H1 (cell line): Measurements from ENCODE around the gene FKBP1A. TPM values are rescaled to one million over a fixed set of nuclear protein-coding genes. Genes with fewer than 3 reads are reported as not detected.

ENCODE experiments used
- CTCF ChIA-PET: fragments of 300-600 bp; sonication (Branson Sonifier 250); formaldehyde crosslinking; loops from one replicate; lab custom pipeline; 2021; ENCODE audit not compliant: partially characterized antibody; lab: Charles Lee
- POLR2A ChIA-PET: fragments of 300-600 bp; sonication (Branson Sonifier 250); formaldehyde crosslinking; loops from one replicate; lab custom pipeline; 2021; ENCODE audit warnings: inconsistent platforms; ENCODE audit not compliant: partially characterized antibody; lab: Charles Lee
- DNase-seq, 2 experiments: peaks; one replicate each; pipeline versions ENCODE4 v3.0.0 to v3.0.0-alpha.2; 2010 to 2022; ENCODE audit warnings: low spot score in 2 of 2, low read depth in 1 of 2, mixed read lengths in 1 of 2
- FAIRE-seq: peaks from 2 replicates; lab custom pipeline; 2011; peaks lifted over from hg19 to GRCh38; lab: Jason Lieb, UNC
- H2AFZ ChIP-seq: 2 replicates; pipeline ENCODE4 v1.8.1; 2012; ENCODE audit warnings: low read length, inconsistent platforms
- H2AK5ac ChIP-seq: 2 replicates; pipeline ENCODE4 v1.6.1; 2013; ENCODE audit warnings: low read depth, low read length
- H2BK120ac ChIP-seq: replicated peaks from 2 replicates; pipeline ENCODE3; 2013; ENCODE audit warnings: low read depth, low read length, inconsistent platforms
- H2BK12ac ChIP-seq: 2 replicates; pipeline ENCODE4 v1.6.1; 2013; ENCODE audit warnings: low read depth, low read length
- H2BK15ac ChIP-seq: 2 replicates; pipeline ENCODE4 v1.6.1; 2013; ENCODE audit warnings: low read length
- H2BK20ac ChIP-seq: 2 replicates; pipeline ENCODE4 v1.6.1; 2013; ENCODE audit warnings: low read length
- H2BK5ac ChIP-seq: 2 replicates; pipeline ENCODE4 v1.6.1; 2013; ENCODE audit warnings: low read depth, low read length
- H3K14ac ChIP-seq: 2 replicates; pipeline ENCODE4 v1.6.1; 2013; ENCODE audit warnings: inconsistent platforms; ENCODE audit not compliant: insufficient read length
- H3K18ac ChIP-seq: 2 replicates; pipeline ENCODE4 v1.6.1; 2013; ENCODE audit warnings: low read length; ENCODE audit errors: extremely low read depth
- H3K23ac ChIP-seq: 2 replicates; pipeline ENCODE4 v1.6.1; 2013; ENCODE audit warnings: inconsistent platforms; ENCODE audit not compliant: insufficient read length
- H3K23me2 ChIP-seq: 2 replicates; pipeline ENCODE4 v1.6.1; 2013; ENCODE audit warnings: low read depth, low read length
- H3K27ac ChIP-seq: 2 replicates; pipeline ENCODE4 v1.6.1; 2011; ENCODE audit warnings: low read depth, low read length, inconsistent platforms
- H3K27me3 ChIP-seq, 4 experiments: replicated peaks in 1 of 4; 1 replicate in 1 of 4; 2 replicates in 3 of 4; pipeline versions ENCODE4 v1.6.1 to v1.8.1; 2011 to 2013; ENCODE audit warnings: low read length in 3 of 4, mild to moderate bottlenecking in 3 of 4, inconsistent platforms in 2 of 4, mixed read lengths in 2 of 4, moderate library complexity in 1 of 4; ENCODE audit not compliant: control insufficient read depth in 3 of 4, insufficient read depth in 3 of 4; ENCODE audit errors: extremely low read depth in 1 of 4
- H3K36me3 ChIP-seq, 4 experiments: 2 replicates each; pipeline versions ENCODE4 v1.6.1 to v1.8.1; 2011 to 2013; ENCODE audit warnings: mild to moderate bottlenecking in 4 of 4, low read length in 3 of 4, moderate library complexity in 2 of 4, control low read depth in 1 of 4, inconsistent platforms in 1 of 4; ENCODE audit not compliant: insufficient read depth in 4 of 4, control insufficient read depth in 2 of 4
- H3K4ac ChIP-seq: replicated peaks from 2 replicates; pipeline ENCODE3; 2013; ENCODE audit warnings: low read length, low read depth, mixed read lengths, inconsistent platforms; ENCODE audit not compliant: insufficient read length
- H3K4me1 ChIP-seq, 4 experiments: replicated peaks in 1 of 4; 1 replicate in 1 of 4; 2 replicates in 3 of 4; pipeline versions ENCODE4 v1.6.1 to v1.8.1; 2011 to 2013; ENCODE audit warnings: low read length in 3 of 4, inconsistent platforms in 2 of 4, mixed read lengths in 1 of 4; ENCODE audit not compliant: insufficient read depth in 4 of 4, control insufficient read depth in 3 of 4
- H3K4me2 ChIP-seq, 2 experiments: 2 replicates each; pipeline versions ENCODE4 v1.6.1 to v1.8.1; 2011 to 2013; ENCODE audit warnings: low read depth in 2 of 2, low read length in 2 of 2, control low read depth in 1 of 2, inconsistent platforms in 1 of 2, mild to moderate bottlenecking in 1 of 2; ENCODE audit not compliant: insufficient read depth in 1 of 2
- H3K4me3 ChIP-seq, 4 experiments: fragments of 200-600, 300-600 bp in 1 of 4; sonication (generic), shearing (Covaris generic), sonication (Bioruptor Twin) in 1 of 4; 2 replicates each; pipeline versions ENCODE4 v1.5.1 to v1.8.1; 2011 to 2016; ENCODE audit warnings: low read length in 4 of 4, low read depth in 3 of 4, control low read depth in 2 of 4, inconsistent platforms in 2 of 4, mild to moderate bottlenecking in 2 of 4, mixed read lengths in 1 of 4, moderate library complexity in 1 of 4; ENCODE audit not compliant: insufficient read depth in 2 of 4; ENCODE audit errors: extremely low read depth in 1 of 4
- H3K56ac ChIP-seq: replicated peaks from 2 replicates; pipeline ENCODE3; 2013; ENCODE audit warnings: low read depth, mild to moderate bottlenecking, mixed read lengths, low read length, inconsistent platforms; ENCODE audit not compliant: insufficient read length
- H3K79me1 ChIP-seq: 2 replicates; pipeline ENCODE4 v1.6.1; 2013; ENCODE audit warnings: low read depth, low read length, control low read depth
- H3K79me2 ChIP-seq, 2 experiments: 2 replicates each; pipeline versions ENCODE4 v1.6.1 to v1.8.1; 2012 to 2013; ENCODE audit warnings: low read length in 2 of 2, mild to moderate bottlenecking in 2 of 2, inconsistent platforms in 1 of 2; ENCODE audit not compliant: insufficient read depth in 2 of 2, control insufficient read depth in 1 of 2
- H3K9ac ChIP-seq, 4 experiments: replicated peaks in 1 of 4; 1 replicate in 1 of 4; 2 replicates in 3 of 4; pipeline versions ENCODE4 v1.6.1 to v1.8.1; 2011 to 2013; ENCODE audit warnings: low read depth in 3 of 4, low read length in 3 of 4, control low read depth in 2 of 4, mild to moderate bottlenecking in 2 of 4, moderate library complexity in 2 of 4, inconsistent platforms in 1 of 4; ENCODE audit errors: extremely low read depth in 1 of 4
- H3K9me3 ChIP-seq, 2 experiments: 2 replicates each; pipeline versions ENCODE4 v1.6.1 to v1.8.1; 2012 to 2013; ENCODE audit warnings: mild to moderate bottlenecking in 2 of 2, moderate library complexity in 2 of 2, control low read depth in 1 of 2, inconsistent platforms in 1 of 2, low read depth in 1 of 2, low read length in 1 of 2, mixed read lengths in 1 of 2; ENCODE audit not compliant: insufficient read depth in 2 of 2
- H4K20me1 ChIP-seq, 2 experiments: replicated peaks in 1 of 2; 2 replicates each; pipeline versions ENCODE3 to v1.8.1; 2011 to 2013; ENCODE audit warnings: inconsistent platforms in 2 of 2, low read length in 2 of 2, mild to moderate bottlenecking in 1 of 2; ENCODE audit not compliant: insufficient read depth in 2 of 2, control insufficient read depth in 1 of 2
- H4K5ac ChIP-seq: 2 replicates; pipeline ENCODE4 v1.6.1; 2013; ENCODE audit warnings: low read length, low read depth, mixed read lengths, inconsistent platforms; ENCODE audit not compliant: insufficient read length
- H4K8ac ChIP-seq: 2 replicates; pipeline ENCODE4 v1.8.0; 2013; ENCODE audit warnings: mild to moderate bottlenecking, moderate library complexity, low read length, inconsistent platforms; ENCODE audit not compliant: insufficient read depth; ENCODE audit errors: extremely low read depth
- H4K91ac ChIP-seq: replicated peaks from 2 replicates; pipeline ENCODE3; 2013; ENCODE audit warnings: low read length, mixed read lengths, inconsistent platforms; ENCODE audit not compliant: insufficient read length
- HDAC6 ChIP-seq: IDR thresholded peaks from one replicate; pipeline ENCODE4 v1.7.1; 2012; ENCODE audit warnings: low read depth, mild to moderate bottlenecking, inconsistent platforms, low read length, moderate library complexity
- SP2 ChIP-seq: IDR thresholded peaks from 2 replicates; pipeline ENCODE4 v1.6.1; 2012; ENCODE audit warnings: mild to moderate bottlenecking, low read length, inconsistent platforms
- WGBS, 2 experiments: shearing (Covaris generic) in 1 of 2; methylation state at CpG; one replicate each; pipeline versions ENCODE4 v1.1.6 to v1.1.7; 2013 to 2015; ENCODE audit warnings: low lambda C conversion rate in 2 of 2, mixed read lengths in 2 of 2, inconsistent platforms in 1 of 2, low coverage in 1 of 2, missing lambda C conversion rate in 1 of 2; ENCODE audit not compliant: insufficient replicate concordance in 2 of 2, insufficient coverage in 1 of 2, insufficient read length in 1 of 2; ENCODE audit errors: extremely low coverage in 1 of 2, missing lambda C conversion rate in 1 of 2; 5-methylcytosine and 5-hydroxymethylcytosine counted together
- polyA plus RNA-seq, 7 experiments: library from polyadenylated mRNA; depleted of rRNA in 3 of 7; stranded (reverse) in 5 of 7; unstranded in 2 of 7; fragments of >200 nt in 5 of 7; fragments of 200-250 nt in 2 of 7; gene quantifications; 1 replicate in 5 of 7; 2 replicates in 1 of 7; 4 replicates in 1 of 7; pipeline versions ENCODE4 v1.2.1 to v1.2.3, GENCODE V29; 2011 to 2013; ENCODE audit warnings: missing spikeins in 2 of 7, mixed read lengths in 2 of 7
- total RNA-seq: library from RNA; stranded (reverse); fragmentation: NEBNext Ultra II Directional; extraction: Animal tissue kit (Norgen Biotek cat#: 25700); gene quantifications from 2 replicates; pipeline ENCODE4 v1.2.1, GENCODE V29; 2021
- TF ChIP-seq, protein P1 (sequence below): IDR thresholded peaks from 2 replicates; pipeline ENCODE4 v1.6.1; 2012; ENCODE audit warnings: low read length, inconsistent platforms

The FKBP1A gene
- total and polyA plus RNA-seq, 2 of the 8 experiments (the other 6 are each of a cell fraction or from before 2014, with no cell fraction given), result 250 to 685 TPM

DNA sequence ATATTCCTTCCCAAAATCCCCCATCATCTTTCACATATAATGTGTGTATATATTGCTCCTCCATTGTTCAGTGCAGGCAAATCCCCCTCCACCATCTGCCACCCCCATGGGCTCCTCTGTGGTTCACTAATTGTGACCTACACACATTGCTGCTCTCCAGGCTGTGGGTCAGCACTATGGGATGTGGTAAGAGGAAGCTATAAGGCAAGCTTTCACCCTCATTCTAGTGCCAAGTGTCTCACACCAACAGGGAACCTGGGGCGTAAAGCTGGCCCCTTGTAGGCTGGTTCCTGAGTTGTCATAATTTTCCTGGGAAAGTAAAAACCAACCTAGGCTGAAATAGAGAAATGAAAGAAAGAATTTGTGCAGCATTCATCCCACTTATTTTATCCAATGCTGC lies 16.8 kb downstream of the FKBP1A start:
- Histone ChIP-seq H3K56ac (no peak overlapping the region), H2BK20ac (no peak overlapping the region), H4K20me1 (peaks cover 17 to 50% of the 10 kb centered on the region in 2 experiments), H3K9me3 (no peaks in the 10 kb centered on the region), H3K27me3 (no peaks in the 10 kb centered on the region), H2BK120ac (no peak overlapping the region)
- TF ChIP-seq HDAC6, result no peak
- TF ChIP-seq, protein P1, sequence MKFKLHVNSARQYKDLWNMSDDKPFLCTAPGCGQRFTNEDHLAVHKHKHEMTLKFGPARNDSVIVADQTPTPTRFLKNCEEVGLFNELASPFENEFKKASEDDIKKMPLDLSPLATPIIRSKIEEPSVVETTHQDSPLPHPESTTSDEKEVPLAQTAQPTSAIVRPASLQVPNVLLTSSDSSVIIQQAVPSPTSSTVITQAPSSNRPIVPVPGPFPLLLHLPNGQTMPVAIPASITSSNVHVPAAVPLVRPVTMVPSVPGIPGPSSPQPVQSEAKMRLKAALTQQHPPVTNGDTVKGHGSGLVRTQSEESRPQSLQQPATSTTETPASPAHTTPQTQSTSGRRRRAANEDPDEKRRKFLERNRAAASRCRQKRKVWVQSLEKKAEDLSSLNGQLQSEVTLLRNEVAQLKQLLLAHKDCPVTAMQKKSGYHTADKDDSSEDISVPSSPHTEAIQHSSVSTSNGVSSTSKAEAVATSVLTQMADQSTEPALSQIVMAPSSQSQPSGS, result no peak
- TF ChIP-seq SP2, result no peak
- TF ChIP-seq, all 59 proteins: peak for 0
- no peak overlapping the region for H3K18ac ChIP-seq
- no peak overlapping the region for H3K23ac ChIP-seq
- H3K4ac ChIP-seq, result no peak overlapping the region
- H4K91ac ChIP-seq, result no peak overlapping the region
- H3K27ac ChIP-seq, result no peak overlapping the region
- no peak overlapping the region for H2BK15ac ChIP-seq
- H4K5ac ChIP-seq, result no peak overlapping the region
- ChIA-PET CTCF (interaction anchor here (0.6 to 2.7 kb wide), 4 partner anchors 16 to 45 kb away, joined by 3 to 5 read pairs (median 3); no protein-coding TSS in a partner anchor), POLR2A (interaction anchor here (1.1 to 2.4 kb wide), 4 partner anchors 10 to 50 kb away, joined by 3 to 7 read pairs (median 6); no protein-coding TSS in a partner anchor)
- no peak overlapping the region for H2AFZ ChIP-seq
- no peak overlapping the region for H2BK5ac ChIP-seq
- H3K9ac ChIP-seq, result no peak overlapping the region
- H3K14ac ChIP-seq, result no peak overlapping the region
- 0 out of 4 replicates have a peak overlapping the region, but pooled peaks of 1 of the 2 experiments have one; percentile 23 for H3K4me2 ChIP-seq
- peak in 1 of 2 experiments; percentile 27 for DNase-seq
- no peaks in the 10 kb centered on the region for H3K23me2 ChIP-seq
- peaks cover 6 to 28% (median 17%) of the 10 kb centered on the region in 4 experiments for H3K36me3 ChIP-seq
- H3K4me3 ChIP-seq, result no peak overlapping the region
- H2AK5ac ChIP-seq, result no peak overlapping the region
- H3K79me2 ChIP-seq, result peaks cover 13 to 71% of the 10 kb centered on the region in 2 experiments
- no peak overlapping the region for H4K8ac ChIP-seq
- no peak for FAIRE-seq
- 75% methylated on average over 1 of the region's 1 CpG; no CpG with 5 or more reads in 1 of the 2 experiments for WGBS, 2 experiments
- peaks cover 0 to 17% (median 2%) of the 10 kb centered on the region in 4 experiments; a peak in 4 of 7 replicates for H3K4me1 ChIP-seq
- no peak overlapping the region for H2BK12ac ChIP-seq
- H3K79me1 ChIP-seq, result peaks cover 22% of the 10 kb centered on the region
